ENCODE measurements around the gene UBA6. TPM values are rescaled to one million over a fixed set of nuclear protein-coding genes. Genes with fewer than 3 reads are reported as not detected.

UBA6 gene
- total and polyA plus RNA-seq, 9 of the 15 experiments (the other 6 are each of a cell fraction or from before 2014, with no cell fraction given), result 22.9 to 139 (median 94.6) TPM

DNA sequence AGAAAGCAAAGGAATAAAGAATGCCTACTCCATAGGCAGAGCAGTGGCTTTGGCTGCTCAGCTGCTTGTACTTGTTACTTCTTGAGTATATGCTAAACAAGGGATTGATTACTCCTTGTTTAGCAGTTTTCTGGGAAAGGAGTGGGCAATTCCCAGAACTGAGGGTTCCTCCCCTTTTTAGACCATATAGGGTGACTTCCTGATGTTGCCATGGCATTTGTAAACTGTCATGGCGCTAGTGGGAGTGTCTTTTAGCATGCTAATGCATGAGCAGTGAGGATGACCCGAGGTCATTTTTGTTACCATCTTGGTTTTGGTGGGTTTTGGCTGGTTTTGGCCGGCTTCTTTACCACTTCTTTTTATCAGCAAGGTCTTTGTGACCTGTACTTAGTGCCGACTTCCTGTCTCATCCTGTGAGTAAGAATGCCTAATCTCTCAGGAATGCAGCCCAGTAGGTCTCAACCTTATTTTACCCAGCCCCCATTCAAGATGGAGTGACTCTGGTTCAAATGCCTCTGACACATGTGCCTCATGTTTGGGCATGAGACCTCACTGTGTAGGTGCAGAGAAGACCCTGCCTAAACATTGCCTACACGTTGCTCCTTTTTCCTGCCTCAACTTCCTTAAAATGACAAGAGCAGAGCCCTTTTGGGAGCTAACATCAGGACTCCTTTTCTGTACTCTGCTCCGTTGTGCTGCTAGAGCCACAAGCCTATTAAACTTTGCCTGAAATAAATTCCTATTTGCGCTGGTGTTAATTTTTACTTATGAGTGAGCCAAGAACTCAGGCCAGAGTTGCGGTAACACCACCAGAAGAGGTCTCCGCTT lies 21.0 kb upstream of the UBA6 start (continued):
- TF ChIP-seq, protein P1, sequence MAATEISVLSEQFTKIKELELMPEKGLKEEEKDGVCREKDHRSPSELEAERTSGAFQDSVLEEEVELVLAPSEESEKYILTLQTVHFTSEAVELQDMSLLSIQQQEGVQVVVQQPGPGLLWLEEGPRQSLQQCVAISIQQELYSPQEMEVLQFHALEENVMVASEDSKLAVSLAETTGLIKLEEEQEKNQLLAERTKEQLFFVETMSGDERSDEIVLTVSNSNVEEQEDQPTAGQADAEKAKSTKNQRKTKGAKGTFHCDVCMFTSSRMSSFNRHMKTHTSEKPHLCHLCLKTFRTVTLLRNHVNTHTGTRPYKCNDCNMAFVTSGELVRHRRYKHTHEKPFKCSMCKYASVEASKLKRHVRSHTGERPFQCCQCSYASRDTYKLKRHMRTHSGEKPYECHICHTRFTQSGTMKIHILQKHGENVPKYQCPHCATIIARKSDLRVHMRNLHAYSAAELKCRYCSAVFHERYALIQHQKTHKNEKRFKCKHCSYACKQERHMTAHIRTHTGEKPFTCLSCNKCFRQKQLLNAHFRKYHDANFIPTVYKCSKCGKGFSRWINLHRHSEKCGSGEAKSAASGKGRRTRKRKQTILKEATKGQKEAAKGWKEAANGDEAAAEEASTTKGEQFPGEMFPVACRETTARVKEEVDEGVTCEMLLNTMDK (IDR thresholded peaks at IDR 0.05; ENCODE audit: borderline replicate concordance, insufficient read depth, low read depth, low read length, poor library complexity, severe bottlenecking), result no peak
- TF ChIP-seq KAT2B (IDR thresholded peaks at IDR 0.05; ENCODE audit: low read depth, low read length) (peak; percentile 63), MYNN (IDR thresholded peaks at IDR 0.05) (no peak), MYNN (CRISPR knock-in tag; IDR thresholded peaks at IDR 0.05) (no peak), PHF21A (IDR thresholded peaks at IDR 0.05; ENCODE audit: borderline replicate concordance, low read depth) (no peak), ZNF589 (CRISPR knock-in tag; IDR thresholded peaks at IDR 0.05; ENCODE audit: low read depth) (peak; percentile 100), HIVEP1 (CRISPR knock-in tag; IDR thresholded peaks at IDR 0.05) (peak; percentile 100), ATF3 (IDR thresholded peaks at IDR 0.05) (peak; percentile 85), ATF3 (CRISPR knock-in tag; conservative IDR thresholded peaks at IDR 0.05) (peak; percentile 50; the same call in 1 of the 2 replicates), KDM4B (IDR thresholded peaks at IDR 0.05; ENCODE audit: borderline replicate concordance in 2 of 2, low read depth in 1 of 2) (no peak), MCM5 (IDR thresholded peaks at IDR 0.05; ENCODE audit: low read depth) (no peak), ELK1 (CRISPR knock-in tag; IDR thresholded peaks at IDR 0.05) (no peak), ZNF395 (CRISPR knock-in tag; IDR thresholded peaks at IDR 0.05) (peak; percentile 100)
- TF ChIP-seq, protein P2, sequence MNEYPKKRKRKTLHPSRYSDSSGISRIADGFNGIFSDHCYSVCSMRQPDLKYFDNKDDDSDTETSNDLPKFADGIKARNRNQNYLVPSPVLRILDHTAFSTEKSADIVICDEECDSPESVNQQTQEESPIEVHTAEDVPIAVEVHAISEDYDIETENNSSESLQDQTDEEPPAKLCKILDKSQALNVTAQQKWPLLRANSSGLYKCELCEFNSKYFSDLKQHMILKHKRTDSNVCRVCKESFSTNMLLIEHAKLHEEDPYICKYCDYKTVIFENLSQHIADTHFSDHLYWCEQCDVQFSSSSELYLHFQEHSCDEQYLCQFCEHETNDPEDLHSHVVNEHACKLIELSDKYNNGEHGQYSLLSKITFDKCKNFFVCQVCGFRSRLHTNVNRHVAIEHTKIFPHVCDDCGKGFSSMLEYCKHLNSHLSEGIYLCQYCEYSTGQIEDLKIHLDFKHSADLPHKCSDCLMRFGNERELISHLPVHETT (CRISPR knock-in tag; conservative IDR thresholded peaks at IDR 0.05 in 1 of 2, IDR thresholded peaks at IDR 0.05 in 1 of 2), result peak in 1 of 2 experiments; percentile 100; a peak in 2 of 4 replicates
- TF ChIP-seq, protein P3, sequence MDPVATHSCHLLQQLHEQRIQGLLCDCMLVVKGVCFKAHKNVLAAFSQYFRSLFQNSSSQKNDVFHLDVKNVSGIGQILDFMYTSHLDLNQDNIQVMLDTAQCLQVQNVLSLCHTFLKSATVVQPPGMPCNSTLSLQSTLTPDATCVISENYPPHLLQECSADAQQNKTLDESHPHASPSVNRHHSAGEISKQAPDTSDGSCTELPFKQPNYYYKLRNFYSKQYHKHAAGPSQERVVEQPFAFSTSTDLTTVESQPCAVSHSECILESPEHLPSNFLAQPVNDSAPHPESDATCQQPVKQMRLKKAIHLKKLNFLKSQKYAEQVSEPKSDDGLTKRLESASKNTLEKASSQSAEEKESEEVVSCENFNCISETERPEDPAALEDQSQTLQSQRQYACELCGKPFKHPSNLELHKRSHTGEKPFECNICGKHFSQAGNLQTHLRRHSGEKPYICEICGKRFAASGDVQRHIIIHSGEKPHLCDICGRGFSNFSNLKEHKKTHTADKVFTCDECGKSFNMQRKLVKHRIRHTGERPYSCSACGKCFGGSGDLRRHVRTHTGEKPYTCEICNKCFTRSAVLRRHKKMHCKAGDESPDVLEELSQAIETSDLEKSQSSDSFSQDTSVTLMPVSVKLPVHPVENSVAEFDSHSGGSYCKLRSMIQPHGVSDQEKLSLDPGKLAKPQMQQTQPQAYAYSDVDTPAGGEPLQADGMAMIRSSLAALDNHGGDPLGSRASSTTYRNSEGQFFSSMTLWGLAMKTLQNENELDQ (CRISPR knock-in tag; IDR thresholded peaks at IDR 0.05; ENCODE audit: borderline replicate concordance), result no peak

Data from K562 (cell line).